Activated T-helper 1 cell treated with anti-CD3 and anti-CD28 coated beads, Interleukin-12 subunit alpha, Interleukin-12 subunit beta, Interleukin-2, Interleukin-4 antibody, amounts not matched to agents 30 ng/mL and 10 ng/mL and 1 ng/mL, durations not matched to agents 14 hours and 24 hours and 36 hours (primary cell): ENCODE results near the gene SPAG8. TPM values are rescaled to one million over a fixed set of nuclear protein-coding genes. Genes with fewer than 3 reads are reported as not detected.

Source experiments
- DNase-seq: peaks from one replicate; pipeline ENCODE4 v3.0.0; 2021; ENCODE audit warnings: low spot score
- H3K27ac Mint-ChIP-seq: one replicate; pipeline ENCODE4 v1.8.0; 2021; ENCODE audit warnings: mild to moderate bottlenecking, mixed read lengths
- H3K27me3 Mint-ChIP-seq: one replicate; pipeline ENCODE4 v1.8.0; 2022; ENCODE audit warnings: mild to moderate bottlenecking, moderate library complexity, mixed read lengths; ENCODE audit not compliant: insufficient read depth
- H3K36me3 Mint-ChIP-seq: one replicate; pipeline ENCODE4 v1.8.0; 2021; ENCODE audit warnings: low read depth, mixed read lengths
- H3K4me1 Mint-ChIP-seq: one replicate; pipeline ENCODE4 v1.8.0; 2021; ENCODE audit warnings: low read depth, mixed read lengths
- H3K4me3 Mint-ChIP-seq: one replicate; pipeline ENCODE4 v1.8.0; 2021; ENCODE audit warnings: mild to moderate bottlenecking, moderate library complexity, mixed read lengths
- H3K9me3 Mint-ChIP-seq: one replicate; pipeline ENCODE4 v1.8.0; 2021; ENCODE audit warnings: mixed read lengths
- intact Hi-C: fragments of 100-400 bp; cut with micrococcal nuclease; formaldehyde crosslinking; loops from one replicate; pipeline ENCODE4 v1.15.1; 2024
- total RNA-seq: library from RNA; stranded (reverse); gene quantifications from 2 replicates; pipeline ENCODE4 v1.2.3, GENCODE V29; 2022

The SPAG8 gene
- total RNA-seq, 1 donor from 2014 or later, result 1.0 TPM

GRCh38 chr9:35771943-35772342, 40.1 kb downstream of the SPAG8 start:
- H3K4me3 Mint-ChIP-seq, result no peak overlapping the region
- intact Hi-C loops, result no loop called here

GRCh38 chr9:35771534-35771933, 40.5 kb downstream of the SPAG8 start:
- intact Hi-C loops, result no loop called here
- Mint-ChIP-seq H3K9me3 (no peaks in the 10 kb centered on the region), H3K36me3 (no peaks in the 10 kb centered on the region), H3K27me3 (no peaks in the 10 kb centered on the region), H3K4me1 (peaks cover 13% of the 10 kb centered on the region), H3K4me3 (no peak overlapping the region), H3K27ac (no peak overlapping the region)
- no peak for DNase-seq

More at GRCh38 chr9:35771943-35772342, 40.1 kb downstream of the SPAG8 start:
- DNase-seq, result no peak
- no peaks in the 10 kb centered on the region for H3K36me3 Mint-ChIP-seq
- no peak overlapping the region for H3K27ac Mint-ChIP-seq
- H3K4me1 Mint-ChIP-seq, result peaks cover 13% of the 10 kb centered on the region
- no peaks in the 10 kb centered on the region for H3K27me3 Mint-ChIP-seq
- no peaks in the 10 kb centered on the region for H3K9me3 Mint-ChIP-seq

- no peaks in the 10 kb centered on the region for H3K36me3 Mint-ChIP-seq
- H3K9me3 Mint-ChIP-seq, result no peaks in the 10 kb centered on the region
- no peaks in the 10 kb centered on the region for H3K27me3 Mint-ChIP-seq
- no peak for DNase-seq
- H3K27ac Mint-ChIP-seq, result no peak overlapping the region
- H3K4me1 Mint-ChIP-seq, result peaks cover 11% of the 10 kb centered on the region
- no peak overlapping the region for H3K4me3 Mint-ChIP-seq
- intact Hi-C loops, result no loop called here
These were observed 41.0 kb downstream of the SPAG8 start for GRCh38 chr9:35771075-35771433.

- Mint-ChIP-seq H3K36me3 (no peaks in the 10 kb centered on the region), H3K9me3 (no peaks in the 10 kb centered on the region), H3K4me3 (no peak overlapping the region), H3K27me3 (no peaks in the 10 kb centered on the region), H3K4me1 (no peaks in the 10 kb centered on the region), H3K27ac (no peak overlapping the region)
- no peak for DNase-seq
- intact Hi-C loops, result no loop called here
These were observed 42.3 kb downstream of the SPAG8 start for GRCh38 chr9:35769763-35770162.

GRCh38 chr9:35767458-35767857, 44.6 kb downstream of the SPAG8 start:
- Mint-ChIP-seq H3K36me3 (no peaks in the 10 kb centered on the region), H3K9me3 (no peaks in the 10 kb centered on the region), H3K27me3 (no peaks in the 10 kb centered on the region), H3K4me3 (no peak overlapping the region), H3K4me1 (peaks cover under 1% of the 10 kb centered on the region), H3K27ac (no peak overlapping the region)
- DNase-seq, result no peak
- intact Hi-C loops, result no loop called here

GRCh38 chr9:35766997-35767396, 45.1 kb downstream of the SPAG8 start:
- Mint-ChIP-seq H3K4me1 (peaks cover 5% of the 10 kb centered on the region), H3K27me3 (no peaks in the 10 kb centered on the region), H3K4me3 (no peak overlapping the region), H3K36me3 (no peaks in the 10 kb centered on the region), H3K27ac (no peak overlapping the region), H3K9me3 (no peaks in the 10 kb centered on the region)
- intact Hi-C loops, result no loop called here
- no peak for DNase-seq

- H3K9me3 Mint-ChIP-seq, result no peaks in the 10 kb centered on the region
- no peak overlapping the region for H3K4me3 Mint-ChIP-seq
- intact Hi-C loops, result no loop called here
- H3K27ac Mint-ChIP-seq, result no peak overlapping the region
- no peak for DNase-seq
- H3K36me3 Mint-ChIP-seq, result peaks cover 5% of the 10 kb centered on the region
- no peaks in the 10 kb centered on the region for H3K27me3 Mint-ChIP-seq
- peaks cover 28% of the 10 kb centered on the region for H3K4me1 Mint-ChIP-seq
These were observed 48.3 kb downstream of the SPAG8 start for GRCh38 chr9:35763803-35764202.

- H3K27ac Mint-ChIP-seq, result no peak overlapping the region
- intact Hi-C loops, result no loop called here
- no peak overlapping the region for H3K4me3 Mint-ChIP-seq
- H3K4me1 Mint-ChIP-seq, result peaks cover 34% of the 10 kb centered on the region
- DNase-seq, result no peak
- H3K9me3 Mint-ChIP-seq, result no peaks in the 10 kb centered on the region
- H3K27me3 Mint-ChIP-seq, result no peaks in the 10 kb centered on the region
- H3K36me3 Mint-ChIP-seq, result peaks cover 8% of the 10 kb centered on the region
These were observed 48.9 kb downstream of the SPAG8 start for GRCh38 chr9:35763181-35763580.

- Mint-ChIP-seq H3K4me1 (peaks cover 55% of the 10 kb centered on the region), H3K36me3 (peaks cover 11% of the 10 kb centered on the region), H3K4me3 (no peak overlapping the region), H3K9me3 (no peaks in the 10 kb centered on the region), H3K27ac (no peak overlapping the region), H3K27me3 (no peaks in the 10 kb centered on the region)
- DNase-seq, result no peak
- intact Hi-C loops, result no loop called here
These were observed 51.4 kb downstream of the SPAG8 start for GRCh38 chr9:35760651-35761050.

- intact Hi-C loops, result loop anchor here (5.0 kb wide), 1 partner anchor 433 kb away; the partner anchor contains the start of gene CLTA
- no peaks in the 10 kb centered on the region for H3K9me3 Mint-ChIP-seq
- no peaks in the 10 kb centered on the region for H3K27me3 Mint-ChIP-seq
- H3K4me3 Mint-ChIP-seq, result no peak overlapping the region
- H3K27ac Mint-ChIP-seq, result no peak overlapping the region
- peaks cover 11% of the 10 kb centered on the region for H3K36me3 Mint-ChIP-seq
- H3K4me1 Mint-ChIP-seq, result peaks cover 60% of the 10 kb centered on the region
- DNase-seq, result no peak
These were observed 52.3 kb downstream of the SPAG8 start for GRCh38 chr9:35759795-35760194.

Other genes starting within 250 kb of the SPAG8 start
- 61.5 and 62.1 TPM in 2 replicates for gene TESK1, start 207.0 kb downstream of the SPAG8 start, total RNA-seq
- gene CD72, start 193.8 kb downstream of the SPAG8 start, total RNA-seq, result 8.3 and 9.6 TPM in 2 replicates
- gene SIT1, start 161.3 kb downstream of the SPAG8 start, total RNA-seq, result 86.6 and 90.5 TPM in 2 replicates
- 5,317 and 5,787 TPM in 2 replicates for gene RMRP, start 154.2 kb downstream of the SPAG8 start, total RNA-seq
- gene CCDC107, start 154.0 kb downstream of the SPAG8 start, total RNA-seq, result 20.6 and 24.0 TPM in 2 replicates
- gene ARHGEF39, start 147.1 kb downstream of the SPAG8 start, total RNA-seq, result 7.9 and 8.8 TPM in 2 replicates
- gene CA9, start 138.3 kb downstream of the SPAG8 start, total RNA-seq, result 0.44 TPM in 1 of 2 replicates, not detected in the other
- 2.5 and 4.5 TPM in 2 replicates for gene TPM2, start 122.3 kb downstream of the SPAG8 start, total RNA-seq
- 229 and 230 TPM in 2 replicates for gene TLN1, start 80.1 kb downstream of the SPAG8 start, total RNA-seq
- 32.1 and 32.6 TPM in 2 replicates for gene CREB3, start 79.6 kb downstream of the SPAG8 start, total RNA-seq
- gene GBA2, start 63.0 kb downstream of the SPAG8 start, total RNA-seq, result 54.7 and 58.4 TPM in 2 replicates
- gene RGP1, start 63.0 kb downstream of the SPAG8 start, total RNA-seq, result 18.4 and 18.9 TPM in 2 replicates
- gene MSMP, start 58.0 kb downstream of the SPAG8 start, total RNA-seq, result not detected in 2 replicates
- gene NPR2, start 20.7 kb downstream of the SPAG8 start, total RNA-seq, result 9.3 and 10.4 TPM in 2 replicates
- gene HINT2, start 2.8 kb upstream of the SPAG8 start, total RNA-seq, result 47.5 and 55.3 TPM in 2 replicates
- gene FAM221B, start 16.5 kb upstream of the SPAG8 start, total RNA-seq, result not detected in 2 replicates
- 1.7 and 1.9 TPM in 2 replicates for gene TMEM8B, start 17.0 kb upstream of the SPAG8 start, total RNA-seq
- not detected in 2 replicates for gene OR13J1, start 58.1 kb upstream of the SPAG8 start, total RNA-seq
- gene HRCT1, start 93.9 kb upstream of the SPAG8 start, total RNA-seq, result not detected in 2 replicates
- gene SPAAR, start 97.2 kb upstream of the SPAG8 start, total RNA-seq, result not detected in 2 replicates
- not detected in 2 replicates for gene OR2S2, start 145.9 kb upstream of the SPAG8 start, total RNA-seq
- gene RECK, start 224.7 kb upstream of the SPAG8 start, total RNA-seq, result 3.8 and 4.4 TPM in 2 replicates